ENCODE results near the gene ELOVL7.
"Not testable (repeated sequence)": the region's sequence is repeated elsewhere in the genome, so short reads cannot be mapped to it uniquely, and the experiment has no call there.

ELOVL7 gene

GRCh38 chr5:60715201-60715928 lies 128.7 kb downstream of the ELOVL7 start:
- DNase-seq (ENCODE audit: low read depth in 3 of 3, low spot score in 1 of 3) = not testable (repeated sequence)

GRCh38 chr5:60712950-60713349 lies 131.1 kb downstream of the ELOVL7 start:
- no peak for DNase-seq (ENCODE audit: low read depth in 3 of 3, low spot score in 1 of 3)

GRCh38 chr5:60711892-60712291 lies 132.2 kb downstream of the ELOVL7 start:
- DNase-seq (ENCODE audit: low read depth in 3 of 3, low spot score in 1 of 3) = not testable (repeated sequence)

GRCh38 chr5:60710362-60710761 lies 133.7 kb downstream of the ELOVL7 start:
- DNase-seq (ENCODE audit: low read depth in 3 of 3, low spot score in 1 of 3) = no peak

GRCh38 chr5:60705144-60705543 lies 138.9 kb downstream of the ELOVL7 start:
- DNase-seq (ENCODE audit: low read depth in 3 of 3, low spot score in 1 of 3) = no peak

- DNase-seq (ENCODE audit: low read depth in 3 of 3, low spot score in 1 of 3) = no peak
Observed at GRCh38 chr5:60703944-60704343, 140.1 kb downstream of the ELOVL7 start.

Data from stimulated activated CD4-positive, alpha-beta T cell treated with anti-CD3 and anti-CD28 coated beads, TNF-alpha, amount 100 ng/mL, for 1 hour (primary cell).